Panc1 (cell line): ENCODE data around the gene THADA. TPM values are rescaled to one million over a fixed set of nuclear protein-coding genes. Genes with fewer than 3 reads are reported as not detected.
"Not testable (repeated sequence)": the region's sequence is repeated elsewhere in the genome, so short reads cannot be mapped to it uniquely, and the experiment has no call there.

Experiments
- ATAC-seq: fragments of 200-7000 bp; cut with Tn5 transposase; 2 replicates; pipeline ENCODE4 v1.9.1; 2020; ENCODE audit warnings: mild to moderate bottlenecking, moderate library complexity
- BruUV-seq: library from RNA; stranded (reverse); fragments of 400-500 nt; replicated peaks from 2 replicates; lab custom pipeline; 2021; lab: Mats Ljungman, UMichigan
- CTCF ChIA-PET: fragments of 300-600 bp; sonication (Branson Sonifier 250); formaldehyde crosslinking; loops from one replicate; lab custom pipeline; 2022; ENCODE audit warnings: antibody characterized with exemption; lab: Charles Lee
- POLR2A ChIA-PET: fragments of 300-600 bp; sonication (Branson Sonifier 250); formaldehyde crosslinking; loops from one replicate; lab custom pipeline; 2022; ENCODE audit warnings: antibody characterized with exemption; lab: Charles Lee
- DNase-seq: peaks from one replicate; pipeline ENCODE4 v3.0.0-alpha.2; 2010; ENCODE audit warnings: low read depth, low spot score
- H3K27ac ChIP-seq: 2 replicates; pipeline ENCODE4 v1.5.1; 2011; ENCODE audit warnings: mild to moderate bottlenecking, low read length, inconsistent platforms
- H3K27me3 ChIP-seq: fragments of 200-500 bp; sonication (Bioruptor generic); 2 replicates; pipeline ENCODE4 v1.6.0; 2014; ENCODE audit warnings: low read length, inconsistent platforms; ENCODE audit not compliant: control insufficient read depth, insufficient read depth
- H3K36me3 ChIP-seq: fragments of 200-500 bp; sonication (Bioruptor generic); 2 replicates; pipeline ENCODE4 v1.5.1; 2014; ENCODE audit warnings: inconsistent platforms, mild to moderate bottlenecking, low read length, moderate library complexity; ENCODE audit not compliant: control insufficient read depth, insufficient read depth
- H3K4me1 ChIP-seq: 2 replicates; pipeline ENCODE4 v1.5.1; 2011; ENCODE audit warnings: inconsistent platforms, mild to moderate bottlenecking, low read length, moderate library complexity; ENCODE audit not compliant: control insufficient read depth, insufficient read depth
- H3K4me3 ChIP-seq, 2 experiments: 2 replicates each; pipeline ENCODE4 v1.5.1; 2011 to 2012; ENCODE audit warnings: low read depth in 2 of 2, low read length in 2 of 2, mild to moderate bottlenecking in 2 of 2, inconsistent platforms in 1 of 2, moderate library complexity in 1 of 2
- H3K9me3 ChIP-seq: fragments of 200-500 bp; sonication (Bioruptor generic); 2 replicates; pipeline ENCODE4 v1.5.1; 2014; ENCODE audit warnings: low read depth, mild to moderate bottlenecking, inconsistent platforms, low read length, moderate library complexity; ENCODE audit not compliant: control insufficient read depth, insufficient read depth
- POLR2AphosphoS5 ChIP-seq: IDR thresholded peaks from 2 replicates; pipeline ENCODE4 v1.6.1; 2012; ENCODE audit warnings: mild to moderate bottlenecking, low read depth, low read length, moderate library complexity
- REST ChIP-seq, 2 experiments: IDR thresholded peaks; 2 replicates each; pipeline ENCODE4 v1.6.1; 2011 to 2012; ENCODE audit warnings: low read depth in 2 of 2, control low read depth in 1 of 2, low read length in 1 of 2, mild to moderate bottlenecking in 1 of 2, moderate library complexity in 1 of 2; ENCODE audit not compliant: insufficient read depth in 1 of 2
- SIN3A ChIP-seq: IDR thresholded peaks from 2 replicates; pipeline ENCODE4 v1.6.1; 2012; ENCODE audit warnings: low read depth, mild to moderate bottlenecking, low read length, moderate library complexity, borderline replicate concordance; ENCODE audit not compliant: insufficient read depth
- TCF7L2 ChIP-seq: IDR thresholded peaks from 2 replicates; pipeline ENCODE4 v1.6.1; 2011; ENCODE audit warnings: mild to moderate bottlenecking, low read depth, low read length, inconsistent platforms
- in situ Hi-C: cut with HindIII; loops from 2 replicates; pipeline ENCODE4 v1.10.0; 2016; ENCODE audit warnings: low sequenced_read_pairs, low pct_unique_long_range_greater_than_20kb
- intact Hi-C: fragments of 100-400 bp; cut with micrococcal nuclease; formaldehyde crosslinking; loops from one replicate; pipeline ENCODE4 v1.10.0; 2022; ENCODE audit not compliant: unreplicated experiment
- total RNA-seq: library from RNA; stranded (reverse); gene quantifications from one replicate; pipeline ENCODE4 v1.2.1, GENCODE V29; 2021; ENCODE audit not compliant: unreplicated experiment
- TF ChIP-seq, protein P1 (sequence below): fragments of 450-650 bp; IDR thresholded peaks from 2 replicates; pipeline ENCODE4 v1.5.1; 2017; ENCODE audit warnings: mild to moderate bottlenecking

THADA gene
- total RNA-seq, 1 experiment from 2014 or later: 37.2 TPM

- no peak overlapping the region for H3K27ac ChIP-seq
- H3K4me3 ChIP-seq: no peak overlapping the region
- no TSS peak for BruUV-seq
- intact Hi-C loops (no loop called here), in situ Hi-C loops (no loop called here)
- ChIA-PET CTCF (no interaction called here), POLR2A (no interaction called here)
- DNase-seq (no peak), ATAC-seq (no peak)
- TF ChIP-seq POLR2AphosphoS5 (no peak), TCF7L2 (no peak), REST (IDR thresholded peaks at IDR 0.05; ENCODE audit: insufficient read depth in 1 of 2, low read depth in 2 of 2, low read length in 1 of 2) (no peak), SIN3A (no peak)
- TF ChIP-seq, protein P1, sequence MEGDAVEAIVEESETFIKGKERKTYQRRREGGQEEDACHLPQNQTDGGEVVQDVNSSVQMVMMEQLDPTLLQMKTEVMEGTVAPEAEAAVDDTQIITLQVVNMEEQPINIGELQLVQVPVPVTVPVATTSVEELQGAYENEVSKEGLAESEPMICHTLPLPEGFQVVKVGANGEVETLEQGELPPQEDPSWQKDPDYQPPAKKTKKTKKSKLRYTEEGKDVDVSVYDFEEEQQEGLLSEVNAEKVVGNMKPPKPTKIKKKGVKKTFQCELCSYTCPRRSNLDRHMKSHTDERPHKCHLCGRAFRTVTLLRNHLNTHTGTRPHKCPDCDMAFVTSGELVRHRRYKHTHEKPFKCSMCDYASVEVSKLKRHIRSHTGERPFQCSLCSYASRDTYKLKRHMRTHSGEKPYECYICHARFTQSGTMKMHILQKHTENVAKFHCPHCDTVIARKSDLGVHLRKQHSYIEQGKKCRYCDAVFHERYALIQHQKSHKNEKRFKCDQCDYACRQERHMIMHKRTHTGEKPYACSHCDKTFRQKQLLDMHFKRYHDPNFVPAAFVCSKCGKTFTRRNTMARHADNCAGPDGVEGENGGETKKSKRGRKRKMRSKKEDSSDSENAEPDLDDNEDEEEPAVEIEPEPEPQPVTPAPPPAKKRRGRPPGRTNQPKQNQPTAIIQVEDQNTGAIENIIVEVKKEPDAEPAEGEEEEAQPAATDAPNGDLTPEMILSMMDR: no peak
- no peaks in the 10 kb centered on the region; the same call in 1 of the 2 replicates for H3K36me3 ChIP-seq
- H3K27me3 ChIP-seq: no peaks in the 10 kb centered on the region
- H3K4me1 ChIP-seq: no peaks in the 10 kb centered on the region
- peaks cover 3% of the 10 kb centered on the region; the same call in 1 of the 2 replicates for H3K9me3 ChIP-seq
Measured at GRCh38 chr2:43284967-43285366, 310.9 kb downstream of the THADA start.

- in situ Hi-C loops, POLR2A ChIA-PET, intact Hi-C loops, ATAC-seq, H3K4me3 ChIP-seq, H3K27ac ChIP-seq, BruUV-seq, H3K4me1 ChIP-seq, H3K27me3 ChIP-seq, H3K36me3 ChIP-seq, H3K9me3 ChIP-seq, DNase-seq, CTCF ChIA-PET: not testable (repeated sequence)
Measured at GRCh38 chr2:43284347-43284746, 311.5 kb downstream of the THADA start.

DNA sequence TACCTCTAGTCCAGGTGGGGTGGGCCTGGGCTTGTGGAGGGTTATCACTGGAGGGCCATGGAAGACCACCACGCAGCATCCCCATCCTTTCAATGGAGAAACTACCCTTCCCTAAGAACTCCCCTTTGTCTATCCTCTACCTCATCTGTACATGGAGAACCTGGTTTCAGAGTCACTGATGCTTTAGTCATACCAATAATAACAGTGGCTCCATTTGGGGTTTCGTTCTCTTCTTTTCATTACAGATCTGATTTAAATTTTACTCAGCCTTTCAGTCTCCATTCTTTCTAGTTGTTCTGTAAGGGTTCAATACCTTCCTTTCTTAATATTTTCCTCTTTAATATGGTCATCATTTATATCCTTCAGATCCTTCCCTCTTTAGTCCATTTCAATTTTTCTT lies 314.8 kb downstream of the THADA start:
- CTCF ChIA-PET: no interaction called here
- H3K27me3 ChIP-seq: no peaks in the 10 kb centered on the region

More for the DNA sequence above, 314.8 kb downstream of the THADA start:
- peaks cover 3% of the 10 kb centered on the region; the same call in 1 of the 2 replicates for H3K9me3 ChIP-seq
- DNase-seq (no peak), ATAC-seq (no peak)
- POLR2A ChIA-PET: no interaction called here
- no peaks in the 10 kb centered on the region; the same call in 1 of the 2 replicates for H3K36me3 ChIP-seq
- no TSS peak for BruUV-seq
- H3K27ac ChIP-seq: no peak overlapping the region
- in situ Hi-C loops (no loop called here), intact Hi-C loops (no loop called here)
- TF ChIP-seq SIN3A: no peak
- TF ChIP-seq, protein P1: no peak
- no peak for TF ChIP-seq TCF7L2
- TF ChIP-seq REST (IDR thresholded peaks at IDR 0.05; ENCODE audit: insufficient read depth in 1 of 2, low read depth in 2 of 2, low read length in 1 of 2): no peak
- no peak for TF ChIP-seq POLR2AphosphoS5
- no peak overlapping the region for H3K4me3 ChIP-seq
- peaks cover 7% of the 10 kb centered on the region for H3K4me1 ChIP-seq
